NCI-H226 (cell line): ENCODE data around the gene UBE3A.

Experiments used
- DNase-seq: peaks from one replicate; pipeline ENCODE4 v3.0.0-alpha.2; 2015

The UBE3A gene

GRCh38 chr15:25329696-25330095 is 109.1 kb downstream of the UBE3A start:
- no peak for DNase-seq

GRCh38 chr15:25327686-25328085 is 111.1 kb downstream of the UBE3A start:
- no peak for DNase-seq

GRCh38 chr15:25325187-25325586 is 113.6 kb downstream of the UBE3A start:
- DNase-seq = no peak

GRCh38 chr15:25323420-25323819 is 115.4 kb downstream of the UBE3A start:
- no peak for DNase-seq

GRCh38 chr15:25287823-25288222 is 151.0 kb downstream of the UBE3A start:
- DNase-seq = no peak
